ENCODE data around the gene TTC9.

DNA sequence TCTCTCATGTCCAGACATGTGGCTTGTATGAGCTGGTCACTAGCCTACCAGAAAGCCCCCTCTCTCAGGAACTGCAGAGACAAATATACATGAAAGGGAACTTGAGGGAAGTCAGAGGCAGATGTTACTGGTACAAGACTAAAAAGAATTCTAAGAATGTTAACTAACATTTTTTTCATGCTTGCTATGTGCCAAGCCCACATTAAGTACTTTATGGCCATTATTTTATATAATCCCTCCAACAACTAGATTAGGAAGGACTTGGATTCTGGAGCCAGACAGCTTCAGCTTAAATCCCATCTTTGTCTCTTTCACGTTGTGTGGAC lies 24.6 kb downstream of the TTC9 start:
- TF ChIP-seq POLR2A (IDR thresholded peaks at IDR 0.05) = no peak
- TF ChIP-seq, protein P1, sequence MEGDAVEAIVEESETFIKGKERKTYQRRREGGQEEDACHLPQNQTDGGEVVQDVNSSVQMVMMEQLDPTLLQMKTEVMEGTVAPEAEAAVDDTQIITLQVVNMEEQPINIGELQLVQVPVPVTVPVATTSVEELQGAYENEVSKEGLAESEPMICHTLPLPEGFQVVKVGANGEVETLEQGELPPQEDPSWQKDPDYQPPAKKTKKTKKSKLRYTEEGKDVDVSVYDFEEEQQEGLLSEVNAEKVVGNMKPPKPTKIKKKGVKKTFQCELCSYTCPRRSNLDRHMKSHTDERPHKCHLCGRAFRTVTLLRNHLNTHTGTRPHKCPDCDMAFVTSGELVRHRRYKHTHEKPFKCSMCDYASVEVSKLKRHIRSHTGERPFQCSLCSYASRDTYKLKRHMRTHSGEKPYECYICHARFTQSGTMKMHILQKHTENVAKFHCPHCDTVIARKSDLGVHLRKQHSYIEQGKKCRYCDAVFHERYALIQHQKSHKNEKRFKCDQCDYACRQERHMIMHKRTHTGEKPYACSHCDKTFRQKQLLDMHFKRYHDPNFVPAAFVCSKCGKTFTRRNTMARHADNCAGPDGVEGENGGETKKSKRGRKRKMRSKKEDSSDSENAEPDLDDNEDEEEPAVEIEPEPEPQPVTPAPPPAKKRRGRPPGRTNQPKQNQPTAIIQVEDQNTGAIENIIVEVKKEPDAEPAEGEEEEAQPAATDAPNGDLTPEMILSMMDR (IDR thresholded peaks at IDR 0.05) = no peak
- TF ChIP-seq POLR2AphosphoS5 (IDR thresholded peaks at IDR 0.05) = no peak
- TF ChIP-seq EP300 (IDR thresholded peaks at IDR 0.05; ENCODE audit: low read depth) = no peak

Data from transverse colon (tissue), 4 donors.